ENCODE measurements around the gene DVL1. TPM values are rescaled to one million over a fixed set of nuclear protein-coding genes. Genes with fewer than 3 reads are reported as not detected.

DVL1 gene
- total and polyA plus RNA-seq, 9 of the 15 experiments (the other 6 are each of a cell fraction or from before 2014, with no cell fraction given) = 0.62 to 135 (median 24.3) TPM

DNA sequence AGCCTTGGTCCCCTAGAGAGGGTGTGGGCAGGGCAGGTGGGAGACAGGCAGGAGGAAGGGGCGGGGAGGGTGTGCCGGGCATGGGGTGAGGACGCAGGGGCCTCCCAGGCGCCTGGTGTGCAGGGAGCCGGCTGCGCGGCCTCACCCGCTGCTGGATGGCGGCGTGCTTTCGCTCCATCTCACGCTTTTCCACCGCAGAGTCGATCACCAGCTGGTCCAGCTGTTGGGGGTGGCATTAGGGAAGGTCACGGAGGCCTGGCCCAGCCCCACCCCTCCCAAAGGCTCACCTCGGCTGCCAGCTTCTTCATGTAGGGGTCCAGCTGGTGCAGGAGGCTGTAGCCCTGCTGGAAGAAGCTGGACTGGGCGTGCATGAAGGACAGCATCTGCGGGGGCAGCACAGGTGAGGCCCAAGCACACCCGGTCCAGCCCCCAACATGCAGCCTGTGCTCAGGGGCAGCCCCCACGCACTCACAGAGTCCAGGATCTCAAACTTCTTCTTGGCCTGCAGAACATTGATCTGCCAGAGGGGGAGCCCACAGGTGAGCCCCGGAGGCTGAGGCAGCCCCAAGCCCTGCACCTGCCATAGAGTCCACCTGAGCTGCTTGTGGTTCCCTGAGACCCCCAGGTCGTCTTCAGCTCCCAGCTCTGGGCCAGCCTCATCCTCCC, 49.4 kb downstream of the DVL1 start (continued):
- TF ChIP-seq, protein P1, sequence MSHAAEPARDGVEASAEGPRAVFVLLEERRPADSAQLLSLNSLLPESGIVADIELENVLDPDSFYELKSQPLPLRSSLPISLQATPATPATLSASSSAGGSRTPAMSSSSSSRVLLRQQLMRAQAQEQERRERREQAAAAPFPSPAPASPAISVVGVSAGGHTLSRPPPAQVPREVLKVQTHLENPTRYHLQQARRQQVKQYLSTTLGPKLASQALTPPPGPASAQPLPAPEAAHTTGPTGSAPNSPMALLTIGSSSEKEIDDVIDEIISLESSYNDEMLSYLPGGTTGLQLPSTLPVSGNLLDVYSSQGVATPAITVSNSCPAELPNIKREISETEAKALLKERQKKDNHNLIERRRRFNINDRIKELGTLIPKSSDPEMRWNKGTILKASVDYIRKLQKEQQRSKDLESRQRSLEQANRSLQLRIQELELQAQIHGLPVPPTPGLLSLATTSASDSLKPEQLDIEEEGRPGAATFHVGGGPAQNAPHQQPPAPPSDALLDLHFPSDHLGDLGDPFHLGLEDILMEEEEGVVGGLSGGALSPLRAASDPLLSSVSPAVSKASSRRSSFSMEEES (CRISPR knock-in tag; IDR thresholded peaks at IDR 0.05) = no peak
- TF ChIP-seq, protein P2, sequence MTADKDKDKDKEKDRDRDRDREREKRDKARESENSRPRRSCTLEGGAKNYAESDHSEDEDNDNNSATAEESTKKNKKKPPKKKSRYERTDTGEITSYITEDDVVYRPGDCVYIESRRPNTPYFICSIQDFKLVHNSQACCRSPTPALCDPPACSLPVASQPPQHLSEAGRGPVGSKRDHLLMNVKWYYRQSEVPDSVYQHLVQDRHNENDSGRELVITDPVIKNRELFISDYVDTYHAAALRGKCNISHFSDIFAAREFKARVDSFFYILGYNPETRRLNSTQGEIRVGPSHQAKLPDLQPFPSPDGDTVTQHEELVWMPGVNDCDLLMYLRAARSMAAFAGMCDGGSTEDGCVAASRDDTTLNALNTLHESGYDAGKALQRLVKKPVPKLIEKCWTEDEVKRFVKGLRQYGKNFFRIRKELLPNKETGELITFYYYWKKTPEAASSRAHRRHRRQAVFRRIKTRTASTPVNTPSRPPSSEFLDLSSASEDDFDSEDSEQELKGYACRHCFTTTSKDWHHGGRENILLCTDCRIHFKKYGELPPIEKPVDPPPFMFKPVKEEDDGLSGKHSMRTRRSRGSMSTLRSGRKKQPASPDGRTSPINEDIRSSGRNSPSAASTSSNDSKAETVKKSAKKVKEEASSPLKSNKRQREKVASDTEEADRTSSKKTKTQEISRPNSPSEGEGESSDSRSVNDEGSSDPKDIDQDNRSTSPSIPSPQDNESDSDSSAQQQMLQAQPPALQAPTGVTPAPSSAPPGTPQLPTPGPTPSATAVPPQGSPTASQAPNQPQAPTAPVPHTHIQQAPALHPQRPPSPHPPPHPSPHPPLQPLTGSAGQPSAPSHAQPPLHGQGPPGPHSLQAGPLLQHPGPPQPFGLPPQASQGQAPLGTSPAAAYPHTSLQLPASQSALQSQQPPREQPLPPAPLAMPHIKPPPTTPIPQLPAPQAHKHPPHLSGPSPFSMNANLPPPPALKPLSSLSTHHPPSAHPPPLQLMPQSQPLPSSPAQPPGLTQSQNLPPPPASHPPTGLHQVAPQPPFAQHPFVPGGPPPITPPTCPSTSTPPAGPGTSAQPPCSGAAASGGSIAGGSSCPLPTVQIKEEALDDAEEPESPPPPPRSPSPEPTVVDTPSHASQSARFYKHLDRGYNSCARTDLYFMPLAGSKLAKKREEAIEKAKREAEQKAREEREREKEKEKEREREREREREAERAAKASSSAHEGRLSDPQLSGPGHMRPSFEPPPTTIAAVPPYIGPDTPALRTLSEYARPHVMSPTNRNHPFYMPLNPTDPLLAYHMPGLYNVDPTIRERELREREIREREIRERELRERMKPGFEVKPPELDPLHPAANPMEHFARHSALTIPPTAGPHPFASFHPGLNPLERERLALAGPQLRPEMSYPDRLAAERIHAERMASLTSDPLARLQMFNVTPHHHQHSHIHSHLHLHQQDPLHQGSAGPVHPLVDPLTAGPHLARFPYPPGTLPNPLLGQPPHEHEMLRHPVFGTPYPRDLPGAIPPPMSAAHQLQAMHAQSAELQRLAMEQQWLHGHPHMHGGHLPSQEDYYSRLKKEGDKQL (CRISPR knock-in tag; IDR thresholded peaks at IDR 0.05; ENCODE audit: borderline replicate concordance) = no peak
- TF ChIP-seq JUN (IDR thresholded peaks at IDR 0.05; ENCODE audit: borderline replicate concordance, low read depth, low read length) (no peak), JUN (CRISPR knock-in tag; IDR thresholded peaks at IDR 0.05; ENCODE audit: borderline replicate concordance) (no peak), KDM4B (IDR thresholded peaks at IDR 0.05; ENCODE audit: borderline replicate concordance in 2 of 2, low read depth in 1 of 2) (peak in 1 of 2 experiments; percentile 39; a peak in 1 of 4 replicates), THRAP3 (IDR thresholded peaks at IDR 0.05; ENCODE audit: borderline replicate concordance) (no peak), TSC22D4 (tag; IDR thresholded peaks at IDR 0.05) (no peak), ZNF780A (CRISPR knock-in tag; IDR thresholded peaks at IDR 0.05) (no peak), EZH2 (IDR thresholded peaks at IDR 0.05; ENCODE audit: borderline replicate concordance, low read depth, low read length) (no peak), TRIM24 (IDR thresholded peaks at IDR 0.05) (no peak), ZNF212 (CRISPR knock-in tag; IDR thresholded peaks at IDR 0.05) (no peak), SNRNP70 (optimal IDR thresholded peaks at IDR 0.05; ENCODE audit: low read depth, low read length) (no peak), ZKSCAN8 (CRISPR knock-in tag; IDR thresholded peaks at IDR 0.05) (no peak)
- TF ChIP-seq, protein P3, sequence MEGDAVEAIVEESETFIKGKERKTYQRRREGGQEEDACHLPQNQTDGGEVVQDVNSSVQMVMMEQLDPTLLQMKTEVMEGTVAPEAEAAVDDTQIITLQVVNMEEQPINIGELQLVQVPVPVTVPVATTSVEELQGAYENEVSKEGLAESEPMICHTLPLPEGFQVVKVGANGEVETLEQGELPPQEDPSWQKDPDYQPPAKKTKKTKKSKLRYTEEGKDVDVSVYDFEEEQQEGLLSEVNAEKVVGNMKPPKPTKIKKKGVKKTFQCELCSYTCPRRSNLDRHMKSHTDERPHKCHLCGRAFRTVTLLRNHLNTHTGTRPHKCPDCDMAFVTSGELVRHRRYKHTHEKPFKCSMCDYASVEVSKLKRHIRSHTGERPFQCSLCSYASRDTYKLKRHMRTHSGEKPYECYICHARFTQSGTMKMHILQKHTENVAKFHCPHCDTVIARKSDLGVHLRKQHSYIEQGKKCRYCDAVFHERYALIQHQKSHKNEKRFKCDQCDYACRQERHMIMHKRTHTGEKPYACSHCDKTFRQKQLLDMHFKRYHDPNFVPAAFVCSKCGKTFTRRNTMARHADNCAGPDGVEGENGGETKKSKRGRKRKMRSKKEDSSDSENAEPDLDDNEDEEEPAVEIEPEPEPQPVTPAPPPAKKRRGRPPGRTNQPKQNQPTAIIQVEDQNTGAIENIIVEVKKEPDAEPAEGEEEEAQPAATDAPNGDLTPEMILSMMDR (IDR thresholded peaks at IDR 0.05 in 2 of 3, conservative IDR thresholded peaks at IDR 0.05 in 1 of 3; ENCODE audit: insufficient read depth in 2 of 3, low read depth in 1 of 3, low read length in 3 of 3) = peak; percentile 49 to 72 (median 65)
- TF ChIP-seq, protein P4, sequence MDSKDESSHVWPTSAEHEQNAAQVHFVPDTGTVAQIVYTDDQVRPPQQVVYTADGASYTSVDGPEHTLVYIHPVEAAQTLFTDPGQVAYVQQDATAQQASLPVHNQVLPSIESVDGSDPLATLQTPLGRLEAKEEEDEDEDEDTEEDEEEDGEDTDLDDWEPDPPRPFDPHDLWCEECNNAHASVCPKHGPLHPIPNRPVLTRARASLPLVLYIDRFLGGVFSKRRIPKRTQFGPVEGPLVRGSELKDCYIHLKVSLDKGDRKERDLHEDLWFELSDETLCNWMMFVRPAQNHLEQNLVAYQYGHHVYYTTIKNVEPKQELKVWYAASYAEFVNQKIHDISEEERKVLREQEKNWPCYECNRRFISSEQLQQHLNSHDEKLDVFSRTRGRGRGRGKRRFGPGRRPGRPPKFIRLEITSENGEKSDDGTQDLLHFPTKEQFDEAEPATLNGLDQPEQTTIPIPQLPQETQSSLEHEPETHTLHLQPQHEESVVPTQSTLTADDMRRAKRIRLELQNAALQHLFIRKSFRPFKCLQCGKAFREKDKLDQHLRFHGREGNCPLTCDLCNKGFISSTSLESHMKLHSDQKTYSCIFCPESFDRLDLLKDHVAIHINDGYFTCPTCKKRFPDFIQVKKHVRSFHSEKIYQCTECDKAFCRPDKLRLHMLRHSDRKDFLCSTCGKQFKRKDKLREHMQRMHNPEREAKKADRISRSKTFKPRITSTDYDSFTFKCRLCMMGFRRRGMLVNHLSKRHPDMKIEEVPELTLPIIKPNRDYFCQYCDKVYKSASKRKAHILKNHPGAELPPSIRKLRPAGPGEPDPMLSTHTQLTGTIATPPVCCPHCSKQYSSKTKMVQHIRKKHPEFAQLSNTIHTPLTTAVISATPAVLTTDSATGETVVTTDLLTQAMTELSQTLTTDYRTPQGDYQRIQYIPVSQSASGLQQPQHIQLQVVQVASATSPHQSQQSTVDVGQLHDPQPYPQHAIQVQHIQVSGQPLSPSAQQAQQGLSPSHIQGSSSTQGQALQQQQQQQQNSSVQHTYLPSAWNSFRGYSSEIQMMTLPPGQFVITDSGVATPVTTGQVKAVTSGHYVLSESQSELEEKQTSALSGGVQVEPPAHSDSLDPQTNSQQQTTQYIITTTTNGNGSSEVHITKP (IDR thresholded peaks at IDR 0.05; ENCODE audit: partially characterized antibody) = peak; percentile 78
